Left lobe of liver (tissue), 2 donors: Measurements from ENCODE around the gene STIM2. TPM values are rescaled to one million over a fixed set of nuclear protein-coding genes. Genes with fewer than 3 reads are reported as not detected.

Experiments used
- ATAC-seq: fragments of 200-7000 bp; cut with Tn5 transposase; one replicate; pipeline ENCODE4 v1.9.1; 2020; ENCODE audit warnings: mild to moderate bottlenecking, moderate library complexity
- DNase-seq: peaks from one replicate; pipeline ENCODE4 v3.0.0-alpha.2; 2020; ENCODE audit warnings: low spot score
- total RNA-seq: library from RNA; stranded (reverse); gene quantifications from one replicate; pipeline ENCODE4 v1.2.1, GENCODE V29; 2021
- donor health status: DM: no; HTN: no; CAD: no; lungs with moderate emphysema.
- donor health status: DM: no; HTN: yes; CAD: no.

Gene STIM2
- total RNA-seq, 1 donor from 2014 or later = 12.8 TPM

- DNase-seq (no peak), ATAC-seq (no peak)
Observed at GRCh38 chr4:26996745-26997144, 136.1 kb downstream of the STIM2 start.

- no peak for DNase-seq
- ATAC-seq = no peak
Observed at GRCh38 chr4:26999689-27000088, 139.0 kb downstream of the STIM2 start.

DNA sequence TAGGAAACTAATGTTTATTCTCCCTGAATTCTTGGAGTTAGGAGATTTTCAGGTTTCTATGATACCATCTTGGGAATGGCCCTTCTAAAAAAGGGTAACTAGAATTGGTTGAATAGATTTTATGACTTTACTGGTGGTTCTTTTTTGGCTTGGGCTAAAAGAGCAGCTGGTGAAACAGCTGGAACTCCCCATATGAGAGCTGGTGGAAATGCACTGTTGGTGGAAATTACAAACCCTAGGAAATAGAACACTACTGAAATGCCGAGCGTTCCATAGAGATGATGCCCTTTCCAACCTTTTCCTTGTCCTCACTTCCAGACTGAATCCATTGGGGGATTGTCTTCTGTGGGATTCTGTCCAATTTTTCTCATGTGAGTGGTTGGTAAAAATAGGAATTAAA is 139.5 kb downstream of the STIM2 start:
- ATAC-seq = no peak
- no peak for DNase-seq

DNA sequence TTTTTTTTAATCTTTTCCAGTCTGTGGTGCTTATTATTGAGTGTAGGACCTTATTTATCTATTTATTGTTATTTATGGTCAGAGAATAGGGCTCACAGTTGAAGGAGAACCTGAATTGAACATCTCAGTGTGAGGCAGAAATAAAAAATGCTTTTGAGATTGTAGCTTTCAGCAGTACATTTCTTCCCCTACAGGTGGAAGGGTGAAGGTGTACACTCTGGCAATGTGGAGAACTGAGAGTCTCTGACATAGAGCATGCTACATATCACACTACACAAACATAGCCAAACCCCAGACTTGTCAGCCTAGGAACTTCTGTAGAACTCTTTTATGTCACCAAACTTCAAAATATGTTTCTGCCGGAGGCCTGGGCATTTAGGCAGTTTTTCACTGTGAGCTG is 140.2 kb downstream of the STIM2 start:
- DNase-seq (no peak), ATAC-seq (peak; percentile 59)

GRCh38 chr4:27001398-27002164 is 140.9 kb downstream of the STIM2 start:
- ATAC-seq = no peak
- no peak for DNase-seq

DNA sequence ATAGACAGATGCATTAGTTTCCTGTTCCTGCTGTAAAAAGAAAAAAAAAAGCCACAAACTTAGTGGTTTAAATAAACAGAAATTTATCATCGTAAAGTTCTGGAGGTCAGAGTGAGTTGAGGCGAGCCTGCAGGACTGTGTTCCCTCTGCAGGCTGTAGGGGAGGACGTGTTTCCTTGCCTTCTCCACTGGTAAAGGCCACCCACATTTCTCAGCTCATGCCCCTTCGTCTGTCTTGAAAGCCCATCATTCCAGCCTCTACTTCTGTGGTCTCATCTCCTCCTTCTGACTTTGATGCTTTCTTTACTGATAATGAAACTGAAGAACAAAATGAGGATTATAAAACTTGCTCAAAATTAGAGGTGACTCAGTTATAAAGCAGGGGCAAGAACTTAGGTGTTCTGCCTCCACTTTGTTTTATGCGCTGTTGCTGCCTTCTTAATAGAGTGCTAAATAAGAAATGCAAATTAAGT is 143.0 kb downstream of the STIM2 start:
- ATAC-seq (no peak), DNase-seq (no peak)

- DNase-seq (no peak), ATAC-seq (no peak)
Observed at GRCh38 chr4:27005501-27005900, 144.9 kb downstream of the STIM2 start.

DNA sequence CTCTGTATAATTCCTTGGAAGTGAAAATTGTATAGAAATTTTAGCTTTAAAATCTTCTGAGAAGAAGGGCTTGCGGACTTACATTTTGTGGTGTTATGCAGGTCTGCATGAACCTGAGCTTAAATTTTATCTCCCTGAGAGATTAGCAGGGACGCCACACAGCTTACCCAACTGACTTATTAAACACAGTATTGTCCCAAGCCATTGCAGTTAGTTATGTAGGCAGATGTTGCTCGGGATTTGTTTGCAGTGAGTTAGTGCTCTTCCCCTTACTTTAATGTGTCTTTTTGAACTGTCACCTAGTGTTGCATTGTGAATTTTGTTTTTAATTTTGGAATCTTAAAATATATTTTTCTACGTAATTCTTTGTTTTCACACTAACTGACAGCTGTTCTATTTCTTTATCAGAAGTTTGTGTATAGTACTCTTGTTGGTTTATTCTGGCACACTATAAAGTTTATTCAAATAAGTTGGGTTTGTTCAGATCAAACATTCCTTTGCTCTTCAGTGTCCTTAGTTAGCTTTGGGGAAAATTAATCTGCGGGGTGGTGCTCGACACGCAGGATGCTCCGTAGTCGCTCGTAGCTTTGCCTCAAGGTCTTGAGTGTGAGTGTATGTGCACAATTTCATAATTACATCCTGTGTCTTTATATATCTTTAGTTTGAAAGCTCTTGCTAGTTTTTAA is 145.4 kb downstream of the STIM2 start:
- DNase-seq = no peak
- peak; percentile 82 for ATAC-seq

DNA sequence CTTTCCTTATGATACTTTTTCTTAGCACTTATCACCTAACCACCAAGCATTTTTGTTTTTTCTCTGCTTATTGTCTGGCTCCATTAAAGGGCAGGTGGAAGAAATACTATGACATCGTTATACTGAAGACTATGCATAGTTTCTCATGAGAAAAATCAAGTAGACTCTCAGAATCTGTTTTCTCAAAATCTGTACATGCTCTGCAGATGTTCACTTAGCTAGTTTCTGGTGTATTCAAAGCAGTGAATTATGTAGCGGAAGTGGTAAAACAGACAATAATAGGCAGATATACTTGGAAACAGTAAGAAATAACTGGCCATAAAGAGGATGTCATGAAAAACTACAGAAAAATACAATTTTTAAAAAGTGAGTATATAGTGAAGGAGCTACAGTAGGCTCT is 146.0 kb downstream of the STIM2 start:
- no peak for DNase-seq
- ATAC-seq = no peak

GRCh38 chr4:27007507-27007906 is 146.9 kb downstream of the STIM2 start:
- DNase-seq = no peak
- ATAC-seq = no peak

- ATAC-seq = no peak
- DNase-seq = no peak
Observed at GRCh38 chr4:27008679-27009078, 148.0 kb downstream of the STIM2 start.

DNA sequence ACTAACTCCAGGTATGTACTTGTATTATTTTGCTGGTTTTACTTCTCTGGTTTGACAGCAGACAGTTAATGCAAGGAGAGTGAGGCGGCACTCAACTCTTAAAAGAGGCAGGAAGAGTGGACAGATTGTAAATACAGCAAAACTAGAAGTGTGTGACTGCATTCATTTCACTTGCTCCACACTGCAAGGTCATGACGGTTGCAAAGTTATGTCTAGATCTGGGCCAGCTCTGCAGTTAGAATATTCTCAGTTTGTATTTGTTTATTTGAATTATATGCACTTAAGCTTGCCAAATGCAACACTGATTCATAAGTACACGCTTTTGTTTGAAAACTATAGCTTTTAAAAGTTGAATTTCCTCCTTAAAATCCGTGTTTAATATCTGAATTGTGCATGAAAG is 148.9 kb downstream of the STIM2 start:
- peak; percentile 43 for ATAC-seq
- DNase-seq = no peak

GRCh38 chr4:27010334-27010940 is 149.8 kb downstream of the STIM2 start:
- DNase-seq (peak; percentile 55), ATAC-seq (peak; percentile 87)

GRCh38 chr4:27011401-27011800 is 150.8 kb downstream of the STIM2 start:
- ATAC-seq = no peak
- no peak for DNase-seq

- ATAC-seq = no peak
Observed at GRCh38 chr4:27013012-27013411, 152.4 kb downstream of the STIM2 start.

GRCh38 chr4:27016551-27016950 is 155.9 kb downstream of the STIM2 start:
- DNase-seq = no peak
- ATAC-seq = no peak

More at GRCh38 chr4:27013012-27013411, 152.4 kb downstream of the STIM2 start:
- no peak for DNase-seq

DNA sequence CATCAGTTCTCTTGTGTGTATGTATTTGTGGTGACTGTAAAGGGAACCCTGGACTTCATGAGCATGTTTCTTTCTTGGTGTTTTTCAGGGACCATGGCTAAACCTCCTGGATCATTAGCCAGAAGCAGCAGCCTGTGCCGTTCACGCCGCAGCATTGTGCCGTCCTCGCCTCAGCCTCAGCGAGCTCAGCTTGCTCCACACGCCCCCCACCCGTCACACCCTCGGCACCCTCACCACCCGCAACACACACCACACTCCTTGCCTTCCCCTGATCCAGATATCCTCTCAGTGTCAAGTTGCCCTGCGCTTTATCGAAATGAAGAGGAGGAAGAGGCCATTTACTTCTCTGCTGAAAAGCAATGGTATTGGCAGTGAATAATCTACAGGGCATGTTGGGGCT is 157.0 kb downstream of the STIM2 start:
- ATAC-seq (no peak), DNase-seq (no peak)

DNA sequence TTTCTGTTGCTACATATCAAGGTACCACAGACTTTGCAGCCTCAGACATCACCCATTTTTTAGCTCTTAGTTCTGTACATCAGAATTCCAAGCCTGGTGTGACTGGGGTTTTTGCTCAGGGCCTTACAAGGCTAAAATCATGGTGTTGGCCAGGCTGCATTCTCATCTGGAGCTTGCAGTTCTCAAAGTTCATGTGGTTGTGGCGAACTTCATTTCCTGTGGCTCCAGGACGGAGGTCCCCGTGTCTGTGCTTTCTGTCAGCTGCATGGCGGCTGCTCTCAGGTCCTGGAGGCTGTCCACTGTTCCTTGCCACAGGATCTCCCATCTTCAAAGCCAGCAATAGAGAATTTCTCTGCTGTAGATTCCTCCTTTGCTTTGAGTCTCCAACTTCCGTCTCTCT is 157.4 kb downstream of the STIM2 start:
- no peak for ATAC-seq
- no peak for DNase-seq

DNA sequence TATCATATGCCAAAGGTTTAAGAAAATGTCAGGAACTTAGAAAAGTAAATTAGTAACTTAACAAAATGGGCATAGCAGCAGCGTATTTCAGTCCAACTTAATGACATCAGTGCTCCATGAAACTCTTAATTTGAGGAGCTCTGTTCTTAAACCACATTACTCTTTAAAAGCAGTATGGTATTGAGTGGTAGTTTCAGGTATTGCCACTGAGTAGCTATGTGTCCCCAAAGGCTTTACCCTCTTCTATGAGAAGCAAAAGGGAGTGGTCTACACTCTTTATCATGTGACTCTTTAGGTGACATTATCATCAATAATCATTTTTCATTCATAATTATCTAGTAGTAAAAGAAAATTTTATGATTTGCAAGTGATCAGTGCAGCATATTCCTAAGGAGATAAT is 158.3 kb downstream of the STIM2 start:
- ATAC-seq (no peak), DNase-seq (no peak)

DNA sequence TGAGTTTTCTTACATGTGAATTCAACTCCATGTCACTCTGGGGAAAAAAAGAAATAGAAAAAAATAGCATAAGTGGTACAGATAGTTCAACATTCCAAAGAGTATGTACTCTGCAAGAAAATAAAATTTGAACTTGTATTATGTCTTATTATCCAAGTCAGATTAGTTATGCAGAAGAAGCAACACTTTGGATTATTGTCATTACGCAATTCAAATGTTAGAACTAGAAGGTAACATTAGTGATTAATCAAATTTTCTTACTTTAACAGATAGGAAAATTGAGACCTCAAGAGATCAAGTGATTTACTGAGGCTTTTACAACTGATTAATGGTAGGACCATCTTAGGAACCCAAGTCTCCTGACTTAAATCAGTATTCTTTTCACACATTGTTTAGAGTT is 159.1 kb downstream of the STIM2 start:
- no peak for DNase-seq
- no peak for ATAC-seq

GRCh38 chr4:27020203-27020602 is 159.6 kb downstream of the STIM2 start:
- DNase-seq (no peak), ATAC-seq (no peak)

GRCh38 chr4:27020603-27021002 is 160.0 kb downstream of the STIM2 start:
- ATAC-seq (no peak), DNase-seq (no peak)
